ENCODE results near the gene CYB5R4.
"Not testable (repeated sequence)": the region's sequence is repeated elsewhere in the genome, so short reads cannot be mapped to it uniquely, and the experiment has no call there.

CYB5R4 gene

DNA sequence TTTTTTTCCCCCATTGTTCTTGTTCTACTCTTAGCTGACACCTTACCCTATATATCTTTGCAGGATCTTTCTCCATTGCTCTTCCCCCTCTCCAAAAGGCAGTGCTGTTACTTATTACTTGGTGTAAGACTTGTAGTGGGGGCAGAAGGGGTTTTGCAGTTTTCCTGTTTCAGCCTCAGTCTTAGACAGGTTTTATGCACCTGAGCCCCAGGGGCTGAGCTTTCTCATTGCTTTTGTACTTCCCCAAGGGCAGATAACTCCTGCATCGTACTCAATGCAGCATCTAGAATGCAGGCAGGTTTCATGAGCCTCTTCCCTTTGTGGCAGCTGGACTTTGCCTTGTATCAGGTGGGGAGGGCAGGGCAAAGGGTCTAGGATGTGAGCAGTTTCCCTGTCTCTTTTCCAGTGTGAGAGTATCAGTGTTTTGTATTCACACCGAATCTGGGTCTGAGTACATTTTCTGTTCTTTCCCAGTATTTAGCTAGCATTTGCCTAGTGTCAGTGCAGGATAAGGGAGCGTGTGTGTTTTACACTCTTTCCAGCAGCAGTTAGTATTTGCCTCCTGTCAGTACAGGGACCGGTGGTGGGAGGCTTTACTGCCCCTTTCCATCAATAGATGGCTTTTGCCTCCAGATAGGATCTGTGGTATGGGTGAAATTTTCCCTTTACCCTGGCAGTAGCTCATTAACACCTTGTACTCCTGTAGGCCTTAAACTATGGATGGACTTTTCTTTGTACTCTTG lies 19.6 kb downstream of the CYB5R4 start:
- no peaks in the 10 kb centered on the region for H3K27me3 Mint-ChIP-seq
- peaks cover 3% of the 10 kb centered on the region for H3K36me3 Mint-ChIP-seq
- no peak overlapping the region for H3K27ac Mint-ChIP-seq
- H3K4me3 Mint-ChIP-seq = no peak overlapping the region
- H3K9me3 Mint-ChIP-seq (ENCODE audit: low read depth) = no peaks in the 10 kb centered on the region
- peaks cover 30% of the 10 kb centered on the region for H3K4me1 Mint-ChIP-seq (ENCODE audit: low read depth)

DNA sequence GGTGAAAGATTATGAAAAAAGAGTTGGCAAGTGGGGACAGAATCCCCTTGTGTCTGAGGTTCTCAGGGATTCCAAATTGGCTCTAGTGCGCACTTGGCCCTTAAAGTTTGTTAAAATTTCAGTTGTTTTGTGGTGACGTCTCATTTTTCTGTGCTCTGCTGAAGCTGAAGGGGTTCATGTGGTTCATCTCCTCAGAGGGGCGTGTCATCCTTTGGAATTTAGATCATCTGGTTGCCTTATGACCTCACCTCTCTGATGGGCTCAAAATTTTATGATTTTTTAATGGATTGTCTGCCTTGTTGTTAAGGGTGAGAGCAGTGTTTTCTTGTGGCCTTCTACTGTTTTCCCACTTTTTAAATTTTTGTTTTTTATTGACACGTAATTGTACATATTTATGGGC lies 20.3 kb downstream of the CYB5R4 start:
- H3K27ac Mint-ChIP-seq = no peak overlapping the region
- no peaks in the 10 kb centered on the region for H3K9me3 Mint-ChIP-seq (ENCODE audit: low read depth)
- no peaks in the 10 kb centered on the region for H3K27me3 Mint-ChIP-seq
- peaks cover 33% of the 10 kb centered on the region for H3K4me1 Mint-ChIP-seq (ENCODE audit: low read depth)
- no peak overlapping the region for H3K4me3 Mint-ChIP-seq
- H3K36me3 Mint-ChIP-seq = peaks cover 3% of the 10 kb centered on the region

DNA sequence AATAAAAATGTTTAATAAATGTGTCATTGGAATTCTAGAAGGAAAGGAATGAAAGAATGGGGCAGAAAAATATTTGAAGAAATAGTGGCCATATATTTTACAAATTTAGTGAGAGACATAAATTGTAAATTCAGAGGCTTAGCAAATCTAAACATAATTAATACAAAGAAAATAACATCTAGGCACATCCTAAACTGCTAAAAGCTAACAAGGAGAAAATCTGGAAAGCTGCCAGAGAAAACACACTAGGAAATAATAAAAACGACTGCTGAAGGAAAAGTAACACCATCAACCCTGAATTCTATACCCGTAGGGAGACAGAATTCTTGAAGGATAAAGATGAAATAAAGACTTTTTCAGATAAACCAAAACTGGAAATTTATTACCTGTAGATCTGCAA lies 23.8 kb downstream of the CYB5R4 start:
- Mint-ChIP-seq H3K9me3 (ENCODE audit: low read depth) (no peaks in the 10 kb centered on the region), H3K27ac (peak overlapping the region; percentile 28), H3K4me1 (ENCODE audit: low read depth) (peaks cover 21% of the 10 kb centered on the region), H3K36me3 (no peaks in the 10 kb centered on the region), H3K27me3 (no peaks in the 10 kb centered on the region), H3K4me3 (no peak overlapping the region)

DNA sequence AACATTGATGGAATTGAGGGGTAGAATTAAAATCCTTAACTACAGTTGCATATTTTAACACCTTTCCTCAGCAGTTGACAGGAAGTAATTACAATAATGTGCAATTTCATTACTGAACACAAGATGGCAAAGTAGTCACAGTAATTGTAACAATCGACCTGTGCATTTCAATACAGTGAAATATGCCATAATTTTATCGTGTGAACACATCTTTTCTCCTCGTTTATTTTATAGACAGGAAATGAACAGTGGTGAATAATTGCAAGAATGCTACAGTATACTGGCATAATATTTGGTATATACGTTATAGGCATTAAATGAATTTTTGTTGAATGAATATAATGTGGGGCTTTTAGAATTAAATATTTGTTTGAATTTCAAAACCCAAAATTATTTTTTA lies 25.0 kb downstream of the CYB5R4 start:
- no peak overlapping the region for H3K27ac Mint-ChIP-seq
- no peak overlapping the region for H3K4me3 Mint-ChIP-seq
- H3K36me3 Mint-ChIP-seq = no peaks in the 10 kb centered on the region
- H3K9me3 Mint-ChIP-seq (ENCODE audit: low read depth) = no peaks in the 10 kb centered on the region
- peaks cover 13% of the 10 kb centered on the region for H3K4me1 Mint-ChIP-seq (ENCODE audit: low read depth)
- no peaks in the 10 kb centered on the region for H3K27me3 Mint-ChIP-seq

DNA sequence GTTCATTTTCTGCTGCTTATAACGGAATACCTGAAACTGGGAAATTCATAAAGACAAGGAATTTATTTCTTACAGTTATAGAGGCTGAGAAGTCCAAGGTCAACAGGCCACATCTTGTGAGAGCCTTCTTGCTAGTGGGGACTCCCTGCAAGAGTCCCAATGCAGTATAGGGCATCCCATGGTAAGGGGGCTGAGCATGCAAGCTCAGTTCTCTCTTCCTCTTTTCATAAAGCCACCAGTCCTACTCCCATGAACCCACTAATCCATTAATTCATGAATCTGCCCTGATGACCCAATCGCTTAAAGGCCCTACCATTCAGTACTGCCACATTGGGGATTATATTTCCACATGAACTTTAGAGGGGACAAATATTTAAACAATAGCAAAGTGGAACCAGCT lies 26.5 kb downstream of the CYB5R4 start:
- Mint-ChIP-seq H3K9me3 (ENCODE audit: low read depth) (no peaks in the 10 kb centered on the region), H3K27me3 (no peaks in the 10 kb centered on the region), H3K4me1 (ENCODE audit: low read depth) (peaks cover 10% of the 10 kb centered on the region), H3K36me3 (peaks cover 5% of the 10 kb centered on the region), H3K4me3 (no peak overlapping the region), H3K27ac (no peak overlapping the region)

DNA sequence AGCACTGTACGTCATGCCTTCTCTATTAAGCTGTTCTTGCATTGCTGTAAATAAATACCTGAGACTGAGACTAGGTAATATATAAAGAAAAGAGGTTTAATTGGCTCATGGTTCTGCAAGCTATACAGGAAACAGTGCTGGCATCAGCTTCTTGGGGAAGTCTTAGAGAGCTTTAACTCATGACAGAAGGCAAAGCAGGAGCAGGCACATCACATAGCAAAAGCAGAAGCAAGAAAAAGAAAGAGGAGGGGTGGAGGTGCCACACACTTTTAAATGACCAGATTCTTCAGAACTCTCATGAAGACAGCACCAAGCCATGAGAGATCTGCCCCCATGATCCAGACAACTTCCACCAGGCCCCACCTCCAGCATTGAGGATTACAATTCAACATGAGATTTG lies 30.1 kb downstream of the CYB5R4 start:
- H3K36me3 Mint-ChIP-seq = peaks cover 9% of the 10 kb centered on the region
- H3K9me3 Mint-ChIP-seq (ENCODE audit: low read depth) = no peaks in the 10 kb centered on the region

DNA sequence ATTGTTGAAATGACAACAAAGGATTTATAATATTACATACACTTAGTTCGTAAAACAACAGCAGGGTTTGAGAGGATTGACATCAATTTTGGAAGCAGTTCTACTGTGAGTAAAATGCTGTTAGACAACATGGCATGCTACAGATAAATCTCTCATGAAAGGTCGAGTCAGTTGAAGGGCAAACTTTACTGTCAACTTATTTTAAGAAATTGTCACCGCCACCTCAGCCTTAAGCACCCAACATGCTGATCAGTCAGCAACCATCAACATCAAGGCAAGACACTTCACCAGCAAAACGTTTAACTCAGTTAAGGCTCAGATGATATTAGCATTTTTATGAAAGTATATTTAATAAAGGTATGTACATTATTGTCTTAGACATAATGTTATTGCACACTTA lies 31.0 kb downstream of the CYB5R4 start:
- Mint-ChIP-seq H3K27ac (no peak overlapping the region), H3K4me1 (ENCODE audit: low read depth) (peaks cover 21% of the 10 kb centered on the region), H3K27me3 (no peaks in the 10 kb centered on the region), H3K9me3 (ENCODE audit: low read depth) (no peaks in the 10 kb centered on the region), H3K36me3 (peaks cover 12% of the 10 kb centered on the region), H3K4me3 (no peak overlapping the region)

More for the DNA sequence above, 30.1 kb downstream of the CYB5R4 start:
- H3K4me3 Mint-ChIP-seq = no peak overlapping the region
- H3K27ac Mint-ChIP-seq = no peak overlapping the region
- H3K4me1 Mint-ChIP-seq (ENCODE audit: low read depth) = peaks cover 20% of the 10 kb centered on the region
- H3K27me3 Mint-ChIP-seq = no peaks in the 10 kb centered on the region

DNA sequence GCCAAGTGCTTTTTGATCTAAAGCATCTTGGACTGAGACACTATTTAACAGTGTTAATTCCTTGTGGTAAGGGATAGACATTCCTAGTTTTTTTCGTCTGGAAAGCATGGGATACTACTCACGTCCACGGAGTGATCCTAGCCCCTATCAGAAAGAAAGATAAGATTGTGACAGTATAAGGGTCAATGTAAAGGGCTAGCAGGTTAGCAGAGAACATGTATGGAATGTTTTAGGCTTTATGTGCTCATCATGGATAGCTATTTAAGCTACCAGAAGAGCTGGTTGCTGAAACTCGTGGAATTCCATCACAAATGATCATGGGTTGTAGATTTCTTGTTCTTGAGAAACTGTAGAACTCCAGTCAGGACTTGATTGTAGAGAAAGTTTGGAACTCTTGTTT lies 32.1 kb downstream of the CYB5R4 start:
- H3K36me3 Mint-ChIP-seq = peaks cover 23% of the 10 kb centered on the region
- peaks cover 21% of the 10 kb centered on the region for H3K4me1 Mint-ChIP-seq (ENCODE audit: low read depth)
- no peaks in the 10 kb centered on the region for H3K27me3 Mint-ChIP-seq
- H3K9me3 Mint-ChIP-seq (ENCODE audit: low read depth) = peaks cover 5% of the 10 kb centered on the region
- H3K27ac Mint-ChIP-seq = no peak overlapping the region
- no peak overlapping the region for H3K4me3 Mint-ChIP-seq

DNA sequence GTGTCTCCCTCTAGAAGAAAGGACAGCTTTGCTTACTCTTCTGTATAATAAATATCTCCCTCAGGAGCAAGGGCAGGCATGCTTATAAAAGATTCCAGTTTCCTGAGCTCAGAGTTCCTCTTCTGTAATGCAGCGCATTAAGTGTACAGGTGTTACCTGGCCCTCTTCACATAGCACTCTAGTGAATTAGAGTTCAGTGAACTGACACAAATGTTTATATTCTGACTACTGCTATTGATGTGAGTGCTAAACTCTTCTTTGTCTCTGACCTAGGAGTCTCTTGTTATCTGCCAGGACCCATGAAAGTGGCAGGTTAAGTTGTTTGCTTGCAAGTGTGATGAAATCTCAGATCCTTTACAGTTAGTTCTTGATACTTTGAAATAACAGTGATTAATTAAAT lies 33.5 kb downstream of the CYB5R4 start:
- H3K27ac Mint-ChIP-seq = no peak overlapping the region
- peaks cover 21% of the 10 kb centered on the region for H3K4me1 Mint-ChIP-seq (ENCODE audit: low read depth)
- H3K9me3 Mint-ChIP-seq (ENCODE audit: low read depth) = peaks cover 5% of the 10 kb centered on the region
- H3K27me3 Mint-ChIP-seq = no peaks in the 10 kb centered on the region
- no peak overlapping the region for H3K4me3 Mint-ChIP-seq
- H3K36me3 Mint-ChIP-seq = peaks cover 23% of the 10 kb centered on the region

DNA sequence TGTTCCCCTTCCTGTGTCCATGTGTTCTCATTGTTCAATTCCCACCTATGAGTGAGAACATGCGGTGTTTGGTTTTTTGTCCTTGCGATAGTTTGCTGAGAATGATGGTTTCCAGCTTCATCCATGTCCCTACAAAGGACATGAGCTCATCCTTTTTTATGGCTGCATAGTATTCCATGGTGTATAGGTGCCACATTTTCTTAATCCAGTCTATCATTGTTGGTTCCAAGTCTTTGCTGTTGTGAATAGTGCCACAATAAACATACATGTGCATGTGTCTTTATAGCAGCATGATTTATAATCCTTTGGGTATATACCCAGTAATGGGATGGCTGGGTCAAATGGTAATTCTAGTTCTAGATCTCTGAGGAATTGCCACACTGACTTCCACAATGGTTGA lies 37.6 kb downstream of the CYB5R4 start:
- not testable (repeated sequence) for H3K27me3 Mint-ChIP-seq; H3K4me3 Mint-ChIP-seq; H3K27ac Mint-ChIP-seq; H3K9me3 Mint-ChIP-seq (ENCODE audit: low read depth)
- H3K4me1 Mint-ChIP-seq (ENCODE audit: low read depth) = peaks cover 26% of the 10 kb centered on the region
- peaks cover 33% of the 10 kb centered on the region for H3K36me3 Mint-ChIP-seq

DNA sequence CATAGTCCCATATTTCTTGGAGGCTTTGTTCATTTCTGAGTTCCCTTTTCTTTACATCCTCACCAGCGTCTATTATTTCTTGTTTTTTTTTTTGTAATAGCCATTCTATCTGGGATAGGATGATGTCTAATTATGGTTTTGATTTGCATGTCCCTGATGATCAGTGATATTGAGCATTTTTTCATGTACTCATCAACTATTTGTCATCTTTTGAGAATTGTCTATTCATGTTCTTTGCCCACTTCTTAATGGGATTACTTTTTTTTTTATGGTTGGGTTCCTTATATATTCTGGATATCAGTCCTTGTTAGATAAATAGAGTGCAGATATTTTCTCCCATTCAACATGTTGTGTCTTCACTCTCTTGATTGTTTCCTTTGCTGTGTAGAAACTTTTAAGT lies 42.1 kb downstream of the CYB5R4 start:
- H3K27ac Mint-ChIP-seq = no peak overlapping the region
- H3K36me3 Mint-ChIP-seq = peaks cover 46% of the 10 kb centered on the region
- no peaks in the 10 kb centered on the region for H3K27me3 Mint-ChIP-seq
- H3K4me3 Mint-ChIP-seq = no peak overlapping the region
- peaks cover 27% of the 10 kb centered on the region for H3K4me1 Mint-ChIP-seq (ENCODE audit: low read depth)
- peaks cover 28% of the 10 kb centered on the region for H3K9me3 Mint-ChIP-seq (ENCODE audit: low read depth)

DNA sequence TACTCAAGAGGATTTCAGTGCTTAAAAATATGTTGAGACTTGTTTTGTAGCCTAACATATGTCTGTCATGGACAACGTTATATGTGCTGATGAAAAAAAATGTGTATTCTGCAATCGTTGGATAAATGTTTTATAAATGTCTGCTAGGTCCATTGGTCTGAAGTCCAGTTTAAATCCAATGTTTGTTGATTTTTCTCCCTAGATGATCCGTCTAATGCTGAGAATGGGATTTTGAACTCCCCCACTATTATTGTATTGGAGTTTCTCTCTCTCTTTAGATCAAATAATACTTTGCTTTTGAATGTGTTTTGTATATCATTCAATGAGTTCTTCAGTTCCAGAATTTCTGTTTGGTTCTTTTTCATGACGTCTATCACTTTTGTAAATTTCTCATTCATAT lies 44.9 kb downstream of the CYB5R4 start:
- H3K27ac Mint-ChIP-seq = no peak overlapping the region
- H3K4me1 Mint-ChIP-seq (ENCODE audit: low read depth) = peaks cover 36% of the 10 kb centered on the region
- no peak overlapping the region for H3K4me3 Mint-ChIP-seq
- peaks cover 28% of the 10 kb centered on the region for H3K9me3 Mint-ChIP-seq (ENCODE audit: low read depth)
- no peaks in the 10 kb centered on the region for H3K27me3 Mint-ChIP-seq
- H3K36me3 Mint-ChIP-seq = peaks cover 51% of the 10 kb centered on the region

DNA sequence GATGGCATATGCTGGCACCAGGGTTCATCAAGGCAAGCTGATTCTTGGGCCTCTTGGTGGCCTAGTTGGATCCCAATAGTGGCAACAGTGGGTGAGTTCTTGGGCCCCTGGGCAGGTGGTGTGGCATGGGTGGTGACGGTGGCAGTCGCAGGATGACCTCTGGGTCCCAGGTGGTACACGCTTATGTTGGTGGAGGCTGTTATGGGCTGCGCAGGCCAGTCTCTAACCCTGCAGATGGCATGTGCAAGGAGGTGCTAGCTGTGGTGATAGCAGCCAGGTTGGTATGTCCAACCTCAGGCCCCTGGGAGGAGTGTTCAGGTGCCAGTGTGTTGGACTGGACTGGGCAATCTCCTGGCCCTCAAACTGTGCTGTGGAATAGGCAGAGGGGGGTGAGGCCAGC lies 46.2 kb downstream of the CYB5R4 start:
- Mint-ChIP-seq H3K36me3 (peaks cover 47% of the 10 kb centered on the region), H3K27me3 (no peaks in the 10 kb centered on the region), H3K9me3 (ENCODE audit: low read depth) (peaks cover 28% of the 10 kb centered on the region), H3K4me3 (no peak overlapping the region), H3K4me1 (ENCODE audit: low read depth) (peaks cover 29% of the 10 kb centered on the region), H3K27ac (no peak overlapping the region)

DNA sequence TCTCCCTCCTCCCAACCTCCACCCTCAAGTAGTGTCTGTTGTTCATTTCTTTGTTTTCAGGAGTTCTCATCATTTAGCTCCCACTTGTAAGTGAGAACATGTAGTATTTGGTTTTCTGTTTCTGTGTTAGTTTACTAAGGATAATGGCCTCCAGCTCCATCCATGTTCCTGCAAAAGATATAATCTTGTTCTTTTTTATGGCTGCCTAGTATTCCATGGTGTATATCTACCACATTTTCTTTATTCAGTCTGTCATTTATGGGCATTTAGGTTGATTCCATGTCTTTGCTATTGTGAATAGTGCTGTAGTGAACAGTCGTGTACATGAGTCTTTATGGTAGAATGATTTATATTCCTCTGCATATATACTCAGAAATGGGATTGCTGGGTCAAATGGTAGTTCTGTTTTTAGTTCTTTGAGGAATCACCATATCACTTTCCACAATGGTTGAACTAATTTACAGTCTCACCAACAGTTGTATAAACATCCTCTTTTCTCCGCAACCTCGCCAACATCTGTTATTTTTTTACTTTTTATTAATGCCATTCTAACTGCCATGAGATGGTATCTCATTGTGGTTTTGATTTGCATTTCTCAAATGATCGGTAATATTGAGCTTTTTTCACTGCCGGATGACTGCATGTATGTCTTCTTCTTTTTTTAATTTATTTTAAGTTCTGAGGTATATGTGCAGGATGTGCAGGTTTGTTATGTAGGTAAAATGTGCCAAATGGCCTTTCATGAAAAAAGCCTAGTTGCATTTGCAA lies 48.3 kb downstream of the CYB5R4 start:
- H3K27ac Mint-ChIP-seq, H3K27me3 Mint-ChIP-seq, H3K4me3 Mint-ChIP-seq: not testable (repeated sequence)
- peaks cover 32% of the 10 kb centered on the region for H3K36me3 Mint-ChIP-seq
- H3K4me1 Mint-ChIP-seq (ENCODE audit: low read depth) = peaks cover 22% of the 10 kb centered on the region
- peaks cover 18% of the 10 kb centered on the region for H3K9me3 Mint-ChIP-seq (ENCODE audit: low read depth)

DNA sequence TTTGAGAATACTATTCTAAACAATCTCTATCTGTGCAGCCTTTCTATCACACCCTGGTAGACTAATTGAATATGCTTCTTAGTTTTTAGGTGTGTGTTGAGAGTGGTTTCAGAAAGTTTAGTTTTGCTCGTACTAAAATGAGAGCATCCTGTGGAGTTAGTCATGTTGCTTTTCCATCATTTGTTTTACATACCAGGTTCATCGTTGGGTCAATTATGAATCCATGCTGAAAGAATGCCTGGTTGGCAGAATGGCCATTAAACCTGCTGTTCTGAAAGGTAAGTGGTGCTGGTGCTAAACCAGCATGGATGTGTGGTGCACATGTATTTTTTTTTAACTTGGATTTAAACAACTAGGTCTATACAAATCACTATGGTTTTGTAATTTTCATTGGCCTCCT lies 49.3 kb downstream of the CYB5R4 start:
- H3K27me3 Mint-ChIP-seq = no peaks in the 10 kb centered on the region
- H3K4me3 Mint-ChIP-seq = no peak overlapping the region
- H3K27ac Mint-ChIP-seq = no peak overlapping the region
- peaks cover 26% of the 10 kb centered on the region for H3K36me3 Mint-ChIP-seq
- H3K9me3 Mint-ChIP-seq (ENCODE audit: low read depth) = peaks cover 10% of the 10 kb centered on the region
- H3K4me1 Mint-ChIP-seq (ENCODE audit: low read depth) = peaks cover 20% of the 10 kb centered on the region

DNA sequence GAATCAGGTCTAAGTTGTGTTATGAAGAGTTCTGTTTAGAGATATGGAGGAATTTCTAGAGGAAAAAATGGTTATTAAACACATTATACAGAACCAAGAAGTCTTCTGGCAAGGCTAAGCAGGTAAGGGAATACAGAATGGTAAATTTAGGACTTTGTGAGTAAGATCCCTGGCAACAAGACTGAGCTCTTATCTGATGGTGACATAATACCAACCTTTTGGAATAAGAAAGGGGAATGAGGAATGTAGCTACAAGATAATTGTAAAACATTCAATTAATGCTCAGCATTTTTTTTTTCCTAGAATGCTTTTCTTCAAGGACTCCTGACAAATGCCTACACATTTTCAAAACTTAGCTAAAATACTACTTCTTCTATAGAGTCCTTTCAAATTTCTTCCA lies 51.8 kb downstream of the CYB5R4 start:
- Mint-ChIP-seq H3K9me3 (ENCODE audit: low read depth) (no peaks in the 10 kb centered on the region), H3K4me1 (ENCODE audit: low read depth) (peaks cover 14% of the 10 kb centered on the region), H3K27ac (no peak overlapping the region), H3K4me3 (no peak overlapping the region), H3K27me3 (no peaks in the 10 kb centered on the region), H3K36me3 (peaks cover 16% of the 10 kb centered on the region)
